ENCODE data around the gene NCOA6.

- TF ChIP-seq EZH2 (IDR thresholded peaks at IDR 0.05; ENCODE audit: borderline replicate concordance, insufficient read depth, low read length, poor library complexity, severe bottlenecking) (no peak), CTCF (IDR thresholded peaks at IDR 0.05; ENCODE audit: poor library complexity, severe bottlenecking) (no peak), POLR2AphosphoS5 (IDR thresholded peaks at IDR 0.05) (no peak), EP300 (conservative IDR thresholded peaks at IDR 0.05; ENCODE audit: poor library complexity, severe bottlenecking) (no peak)
Observed at GRCh38 chr20:34669094-34669493, 156.4 kb downstream of the NCOA6 start.
